Inferior parietal cortex (tissue), 1 donor: ENCODE results near the gene LEAP2.
A peak's percentile ranks its signal among the peaks of the same experiment; 100 is the strongest.

ENCODE experiments used
- DNase-seq: peaks from one replicate; pipeline ENCODE4 v3.0.0-alpha.2; 2016; ENCODE audit errors: extremely low spot score

Gene LEAP2

GRCh38 chr5:132877938-132878337 lies 4.5 kb downstream of the LEAP2 start:
- DNase-seq: no peak

GRCh38 chr5:132883261-132883834 lies 9.9 kb downstream of the LEAP2 start:
- DNase-seq: peak; percentile 82

GRCh38 chr5:132884548-132884947 lies 11.1 kb downstream of the LEAP2 start:
- no peak for DNase-seq

GRCh38 chr5:132886064-132886823 lies 12.8 kb downstream of the LEAP2 start:
- DNase-seq: no peak

- no peak for DNase-seq
These were observed 13.8 kb downstream of the LEAP2 start for GRCh38 chr5:132887283-132887682.

- DNase-seq: no peak
These were observed 16.0 kb downstream of the LEAP2 start for GRCh38 chr5:132889501-132889900.

- DNase-seq: no peak
These were observed 17.3 kb downstream of the LEAP2 start for GRCh38 chr5:132890817-132891216.

- no peak for DNase-seq
These were observed 22.3 kb downstream of the LEAP2 start for GRCh38 chr5:132895719-132896305.

GRCh38 chr5:132896685-132897084 lies 23.2 kb downstream of the LEAP2 start:
- no peak for DNase-seq

- DNase-seq: no peak
These were observed 24.6 kb downstream of the LEAP2 start for GRCh38 chr5:132898094-132898493.

GRCh38 chr5:132901036-132901435 lies 27.6 kb downstream of the LEAP2 start:
- no peak for DNase-seq

- DNase-seq: no peak
These were observed 28.3 kb downstream of the LEAP2 start for GRCh38 chr5:132901730-132902129.

- no peak for DNase-seq
These were observed 32.5 kb downstream of the LEAP2 start for GRCh38 chr5:132905938-132906337.

- DNase-seq: no peak
These were observed 33.7 kb downstream of the LEAP2 start for GRCh38 chr5:132907161-132907560.

GRCh38 chr5:132909702-132910101 lies 36.2 kb downstream of the LEAP2 start:
- no peak for DNase-seq

- no peak for DNase-seq
These were observed 42.2 kb downstream of the LEAP2 start for GRCh38 chr5:132915681-132916080.

GRCh38 chr5:132916086-132916485 lies 42.6 kb downstream of the LEAP2 start:
- DNase-seq: no peak
